B cell (primary cell): ENCODE data around the gene GAK. TPM values are rescaled to one million over a fixed set of nuclear protein-coding genes. Genes with fewer than 3 reads are reported as not detected.

ENCODE experiments used
- ATAC-seq: fragments of 200-7000 bp; cut with Tn5 transposase; one replicate; pipeline ENCODE4 v1.10.0; 2021; ENCODE audit warnings: low read depth, mild to moderate bottlenecking, moderate number of reproducible peaks, moderate library complexity
- CTCF ChIA-PET: fragments of 350-600 bp; sonication (Branson Sonifier 250); formaldehyde crosslinking; loops from one replicate; lab custom pipeline; 2021; ENCODE audit warnings: antibody characterized with exemption, inconsistent platforms; lab: Charles Lee
- POLR2A ChIA-PET: fragments of 350-600 bp; sonication (Branson Sonifier 250); formaldehyde crosslinking; loops from one replicate; lab custom pipeline; 2021; ENCODE audit warnings: antibody characterized with exemption; lab: Charles Lee
- DNase-seq: peaks from one replicate; pipeline ENCODE4 v3.0.0; 2013
- H2AFZ ChIP-seq: 2 replicates; pipeline ENCODE4 v1.6.1; 2012; ENCODE audit warnings: mild to moderate bottlenecking, low read depth, low read length; ENCODE audit not compliant: insufficient read depth, poor library complexity, severe bottlenecking
- H3K27ac ChIP-seq, 2 donors: 1 replicate in 1 of 2; 2 replicates in 1 of 2; pipeline ENCODE4 v1.5.1; 2012 to 2013; ENCODE audit warnings: low read length in 2 of 2, mild to moderate bottlenecking in 2 of 2, moderate library complexity in 1 of 2
- H3K27me3 ChIP-seq, 4 experiments: fragments of 200-600 bp in 1 of 4; sonication (generic) in 1 of 4; replicated peaks in 1 of 4; 1 replicate in 2 of 4; 2 replicates in 2 of 4; pipeline versions ENCODE4 v1.6.1 to v1.7.0; 2013 to 2016; ENCODE audit warnings: low read length in 3 of 4, mild to moderate bottlenecking in 2 of 4, mixed read lengths in 1 of 4, moderate library complexity in 1 of 4; ENCODE audit not compliant: insufficient read depth in 4 of 4, control insufficient read depth in 3 of 4; ENCODE audit errors: control extremely low read depth in 1 of 4
- H3K36me3 ChIP-seq, 2 experiments: replicated peaks in 1 of 2; 1 replicate in 1 of 2; 2 replicates in 1 of 2; pipeline versions ENCODE4 v1.6.1 to v1.7.1; 2013; ENCODE audit warnings: low read length in 1 of 2; ENCODE audit not compliant: insufficient read depth in 2 of 2, control insufficient read depth in 1 of 2; ENCODE audit errors: control extremely low read depth in 1 of 2, extremely low read depth in 1 of 2
- H3K4me1 ChIP-seq, 2 donors: fragments of 200-600 bp in 1 of 2; sonication (generic) in 1 of 2; 1 replicate in 1 of 2; 2 replicates in 1 of 2; pipeline versions ENCODE4 v1.5.1 to v1.6.1; 2013 to 2017; ENCODE audit warnings: low read length in 2 of 2; ENCODE audit not compliant: control insufficient read depth in 2 of 2, insufficient read depth in 2 of 2
- H3K4me2 ChIP-seq: replicated peaks from 2 replicates; pipeline ENCODE3; 2012; ENCODE audit warnings: mild to moderate bottlenecking, low read depth, low read length; ENCODE audit not compliant: poor library complexity, severe bottlenecking
- H3K4me3 ChIP-seq, 5 experiments: fragments of 200-600 bp in 1 of 5; sonication (generic) in 1 of 5; 1 replicate in 3 of 5; 2 replicates in 2 of 5; pipeline versions ENCODE4 v1.5.1 to v1.7.0; 2011 to 2016; ENCODE audit warnings: low read length in 4 of 5, mild to moderate bottlenecking in 4 of 5, low read depth in 2 of 5, control low read depth in 1 of 5, moderate library complexity in 1 of 5; ENCODE audit not compliant: insufficient read depth in 1 of 5; ENCODE audit errors: control extremely low read depth in 1 of 5, extremely low read depth in 1 of 5
- H3K79me2 ChIP-seq: fragments of 200-600 bp; sonication (generic); one replicate; pipeline ENCODE4 v1.6.0; 2016; ENCODE audit warnings: low read length; ENCODE audit not compliant: control insufficient read depth, insufficient read depth
- H3K9ac ChIP-seq: fragments of 200-600 bp; sonication (generic); 2 replicates; pipeline ENCODE4 v1.6.1; 2017; ENCODE audit warnings: mild to moderate bottlenecking, low read length, moderate library complexity
- H3K9me3 ChIP-seq, 3 donors: one replicate each; pipeline versions ENCODE4 v1.6.1 to v1.7.1; 2013; ENCODE audit warnings: low read length in 2 of 3; ENCODE audit not compliant: control insufficient read depth in 2 of 3, insufficient read depth in 1 of 3; ENCODE audit errors: control extremely low read depth in 1 of 3
- H4K20me1 ChIP-seq: 2 replicates; pipeline ENCODE4 v1.6.0; 2012; ENCODE audit warnings: mild to moderate bottlenecking, low read length; ENCODE audit not compliant: insufficient read depth, control insufficient read depth, poor library complexity, severe bottlenecking
- H3K27ac Mint-ChIP-seq: one replicate; pipeline ENCODE4 v1.8.0; 2021; ENCODE audit warnings: mixed read lengths
- H3K27me3 Mint-ChIP-seq: one replicate; pipeline ENCODE4 v1.8.0; 2021; ENCODE audit warnings: mixed read lengths
- H3K4me1 Mint-ChIP-seq: one replicate; pipeline ENCODE4 v1.8.0; 2021; ENCODE audit warnings: mixed read lengths
- H3K4me3 Mint-ChIP-seq: one replicate; pipeline ENCODE4 v1.8.0; 2021; ENCODE audit warnings: mixed read lengths
- H3K9me3 Mint-ChIP-seq: one replicate; pipeline ENCODE4 v1.8.0; 2022; ENCODE audit warnings: mixed read lengths; ENCODE audit not compliant: insufficient read depth
- CTCF ChIP-seq: fragments of 200-600 bp; IDR thresholded peaks from one replicate; pipeline ENCODE4 v1.8.0; 2022; ENCODE audit warnings: antibody characterized with exemption, mild to moderate bottlenecking
- EZH2 ChIP-seq: IDR thresholded peaks from 2 replicates; pipeline ENCODE4 v1.6.1; 2012; ENCODE audit warnings: borderline replicate concordance, low read depth, mild to moderate bottlenecking, moderate library complexity, low read length; ENCODE audit not compliant: insufficient read depth, poor library complexity, severe bottlenecking
- WGBS: methylation state at CpG from one replicate; pipeline ENCODE4 v1.1.5; 2013; ENCODE audit warnings: missing lambda C conversion rate; ENCODE audit not compliant: insufficient coverage; 5-methylcytosine and 5-hydroxymethylcytosine counted together
- intact Hi-C: fragments of 100-400 bp; cut with micrococcal nuclease; formaldehyde crosslinking; loops from one replicate; pipeline ENCODE4 v1.10.0; 2022
- polyA plus RNA-seq: library from polyadenylated mRNA; depleted of rRNA; stranded (reverse); fragments of >200 nt; gene quantifications from 2 replicates; pipeline ENCODE4 v1.2.3, GENCODE V29; 2012
- total RNA-seq, 2 donors: library from RNA; stranded (reverse); fragments of 120-200 nt in 1 of 2; gene quantifications; 1 replicate in 1 of 2; 2 replicates in 1 of 2; pipeline versions ENCODE4 v1.2.3 to v1.2.4, GENCODE V29; 2013 to 2022

GAK gene
- total and polyA plus RNA-seq, 2 donors (not counting 1 experiment from before 2014, with no cell fraction given), result 113 to 283 TPM

GRCh38 chr4:955931-956381, 23.8 kb upstream of the GAK start:
- Mint-ChIP-seq H3K27me3 (no peaks in the 10 kb centered on the region), H3K9me3 (no peaks in the 10 kb centered on the region), H3K4me3 (no peak overlapping the region), H3K4me1 (peaks cover 1% of the 10 kb centered on the region), H3K27ac (no peak overlapping the region)
- Histone ChIP-seq H3K36me3 (peaks cover 0 to 26% of the 10 kb centered on the region in 2 experiments), H3K4me3 (no peak overlapping the region), H3K27ac (no peak overlapping the region), H3K4me2 (no peak overlapping the region), H3K9me3 (peaks cover 0 to 5% (median 0%) of the 10 kb centered on the region in 3 donors), H3K4me1 (no peaks in the 10 kb centered on the region), H4K20me1 (peaks cover 8% of the 10 kb centered on the region), H3K27me3 (no peaks in the 10 kb centered on the region), H2AFZ (no peak overlapping the region), H3K79me2 (no peaks in the 10 kb centered on the region), H3K9ac (no peak overlapping the region)
- DNase-seq (no peak), ATAC-seq (no peak)
- CTCF ChIA-PET, result no interaction called here
- intact Hi-C loops, result no loop called here
- no peak for TF ChIP-seq CTCF
- TF ChIP-seq EZH2, result no peak
- POLR2A ChIA-PET, result no interaction called here
- WGBS, result 85% methylated on average over 6 of the region's 12 CpGs

- Histone ChIP-seq H3K9me3 (peaks cover 0 to 5% (median 0%) of the 10 kb centered on the region in 3 donors), H3K36me3 (peaks cover 0 to 26% of the 10 kb centered on the region in 2 experiments), H3K4me3 (no peak overlapping the region), H3K9ac (no peak overlapping the region), H3K4me1 (no peaks in the 10 kb centered on the region), H2AFZ (no peak overlapping the region), H3K27ac (no peak overlapping the region), H4K20me1 (peaks cover 13% of the 10 kb centered on the region), H3K27me3 (no peaks in the 10 kb centered on the region), H3K79me2 (no peaks in the 10 kb centered on the region), H3K4me2 (no peak overlapping the region)
- ChIA-PET CTCF (no interaction called here), POLR2A (no interaction called here)
- ATAC-seq, result no peak
- intact Hi-C loops, result no loop called here
- no peak for DNase-seq
- Mint-ChIP-seq H3K9me3 (no peaks in the 10 kb centered on the region), H3K27ac (no peak overlapping the region), H3K27me3 (no peaks in the 10 kb centered on the region), H3K4me1 (peaks cover 1% of the 10 kb centered on the region), H3K4me3 (no peak overlapping the region)
- WGBS, result 97% methylated on average over 30 of the region's 33 CpGs
- TF ChIP-seq CTCF (no peak), EZH2 (no peak)
Observed at GRCh38 chr4:955161-955921, 23.2 kb upstream of the GAK start.
